ENCODE data around the gene BEND3.

DNA sequence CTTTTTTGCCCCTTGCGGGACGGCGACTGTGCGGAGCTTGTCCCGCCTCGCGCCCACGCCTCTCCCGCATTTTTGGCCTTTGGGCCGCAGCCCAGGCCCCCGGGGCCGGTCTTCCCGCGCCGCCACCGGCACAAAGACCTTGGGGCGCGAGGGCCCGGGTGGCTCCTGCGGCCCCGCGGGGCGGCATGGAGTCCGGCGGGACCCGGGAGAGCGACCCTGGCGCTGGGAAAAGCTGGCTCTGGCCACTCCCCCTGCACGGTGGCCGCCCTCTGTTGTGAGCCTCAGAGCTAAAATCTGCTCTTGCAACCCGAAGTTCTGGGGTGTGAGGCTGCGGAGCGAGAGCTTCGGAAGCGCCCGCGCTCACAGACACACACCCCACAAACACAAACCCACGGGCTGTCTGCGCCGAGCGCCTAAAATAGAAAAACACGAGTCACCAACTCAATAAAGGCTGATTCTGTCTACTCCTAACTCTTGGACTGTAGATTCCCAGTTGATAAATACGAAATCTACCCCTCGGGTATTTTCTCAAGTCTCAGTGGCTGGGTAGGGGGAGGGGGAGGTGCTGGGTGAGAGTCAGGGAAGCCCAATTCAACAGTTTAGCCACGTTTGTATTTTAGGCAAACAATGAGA, 496 bp upstream of the BEND3 start:
- TF ChIP-seq POLR2A (IDR thresholded peaks at IDR 0.05; ENCODE audit: control extremely low read depth in 1 of 2, low read depth in 2 of 2, low read length in 2 of 2): peak in 1 of 2 experiments; percentile 22; a peak in 2 of 3 replicates
- TF ChIP-seq, protein P1, sequence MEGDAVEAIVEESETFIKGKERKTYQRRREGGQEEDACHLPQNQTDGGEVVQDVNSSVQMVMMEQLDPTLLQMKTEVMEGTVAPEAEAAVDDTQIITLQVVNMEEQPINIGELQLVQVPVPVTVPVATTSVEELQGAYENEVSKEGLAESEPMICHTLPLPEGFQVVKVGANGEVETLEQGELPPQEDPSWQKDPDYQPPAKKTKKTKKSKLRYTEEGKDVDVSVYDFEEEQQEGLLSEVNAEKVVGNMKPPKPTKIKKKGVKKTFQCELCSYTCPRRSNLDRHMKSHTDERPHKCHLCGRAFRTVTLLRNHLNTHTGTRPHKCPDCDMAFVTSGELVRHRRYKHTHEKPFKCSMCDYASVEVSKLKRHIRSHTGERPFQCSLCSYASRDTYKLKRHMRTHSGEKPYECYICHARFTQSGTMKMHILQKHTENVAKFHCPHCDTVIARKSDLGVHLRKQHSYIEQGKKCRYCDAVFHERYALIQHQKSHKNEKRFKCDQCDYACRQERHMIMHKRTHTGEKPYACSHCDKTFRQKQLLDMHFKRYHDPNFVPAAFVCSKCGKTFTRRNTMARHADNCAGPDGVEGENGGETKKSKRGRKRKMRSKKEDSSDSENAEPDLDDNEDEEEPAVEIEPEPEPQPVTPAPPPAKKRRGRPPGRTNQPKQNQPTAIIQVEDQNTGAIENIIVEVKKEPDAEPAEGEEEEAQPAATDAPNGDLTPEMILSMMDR (IDR thresholded peaks at IDR 0.05; ENCODE audit: control extremely low read depth in 1 of 3, insufficient read depth in 1 of 3, low read depth in 1 of 3, low read length in 3 of 3): no peak
- TF ChIP-seq POLR2AphosphoS5 (IDR thresholded peaks at IDR 0.05; ENCODE audit: low read depth, low read length): peak; percentile 74
- TF ChIP-seq EP300 (IDR thresholded peaks at IDR 0.05; ENCODE audit: borderline replicate concordance in 1 of 2, low read depth in 2 of 2, low read length in 2 of 2): 0 out of 3 replicates have a peak, but pooled peaks of 1 of the 2 experiments have one; percentile 5
- TF ChIP-seq, protein P2, sequence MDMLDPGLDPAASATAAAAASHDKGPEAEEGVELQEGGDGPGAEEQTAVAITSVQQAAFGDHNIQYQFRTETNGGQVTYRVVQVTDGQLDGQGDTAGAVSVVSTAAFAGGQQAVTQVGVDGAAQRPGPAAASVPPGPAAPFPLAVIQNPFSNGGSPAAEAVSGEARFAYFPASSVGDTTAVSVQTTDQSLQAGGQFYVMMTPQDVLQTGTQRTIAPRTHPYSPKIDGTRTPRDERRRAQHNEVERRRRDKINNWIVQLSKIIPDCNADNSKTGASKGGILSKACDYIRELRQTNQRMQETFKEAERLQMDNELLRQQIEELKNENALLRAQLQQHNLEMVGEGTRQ (IDR thresholded peaks at IDR 0.05; ENCODE audit: low read length): no peak
